Vagina (tissue), 2 donors: ENCODE results near the gene LRG1. TPM values are rescaled to one million over a fixed set of nuclear protein-coding genes. Genes with fewer than 3 reads are reported as not detected.

Experiments
- DNase-seq, 2 donors: peaks; one replicate each; pipeline ENCODE4 v3.0.0-alpha.2; 2017; ENCODE audit errors: extremely low spot score in 2 of 2
- H3K27ac ChIP-seq: fragments of 200-600 bp; sonication (generic); one replicate; pipeline ENCODE4 v1.5.1; 2019
- H3K27me3 ChIP-seq: fragments of 200-600 bp; sonication (generic); one replicate; pipeline ENCODE4 v1.5.1; 2019
- H3K36me3 ChIP-seq, 2 donors: fragments of 200-600 bp; sonication (generic); one replicate each; pipeline ENCODE4 v1.5.1; 2017 to 2019
- H3K4me1 ChIP-seq: fragments of 200-600 bp; sonication (generic); one replicate; pipeline ENCODE4 v1.5.1; 2019
- H3K4me3 ChIP-seq, 2 donors: fragments of 200-600 bp; sonication (generic); 1 replicate in 1 of 2; 2 replicates in 1 of 2; pipeline ENCODE4 v1.5.1; 2016 to 2019
- H3K9me3 ChIP-seq: fragments of 200-600 bp; sonication (generic); one replicate; pipeline ENCODE4 v1.5.1; 2019
- POLR2A ChIP-seq, 2 donors: fragments of 450-650 bp; IDR thresholded peaks; one replicate each; pipeline ENCODE4 v1.6.1; 2017; ENCODE audit warnings: antibody characterized with exemption in 2 of 2, mild to moderate bottlenecking in 2 of 2, moderate library complexity in 2 of 2
- POLR2AphosphoS5 ChIP-seq, 2 donors: sonication (generic); formaldehyde crosslinking; IDR thresholded peaks; one replicate each; pipeline ENCODE4 v1.9.0; 2017; ENCODE audit warnings: antibody characterized with exemption in 2 of 2, mild to moderate bottlenecking in 2 of 2, low read depth in 1 of 2; ENCODE audit not compliant: insufficient read depth in 1 of 2
- intact Hi-C: fragments of 100-400 bp; cut with DNase I; formaldehyde crosslinking; loops from one replicate; pipeline ENCODE4 v1.15.1; 2023
- total RNA-seq: library from RNA; depleted of rRNA; stranded (reverse); fragments of >200 nt; gene quantifications from one replicate; pipeline ENCODE4 v1.2.3, GENCODE V29; 2016
- TF ChIP-seq, protein P1 (sequence below), 3 experiments: fragments of 450-650 bp in 2 of 3; fragments of 200-600 bp in 1 of 3; sonication (generic) in 1 of 3; IDR thresholded peaks; one replicate each; pipeline ENCODE4 v1.5.1; 2017 to 2019; ENCODE audit warnings: antibody characterized with exemption in 3 of 3, mild to moderate bottlenecking in 2 of 3, moderate library complexity in 2 of 3

LRG1 gene
- total RNA-seq, 1 donor from 2014 or later = 6.9 TPM

DNA sequence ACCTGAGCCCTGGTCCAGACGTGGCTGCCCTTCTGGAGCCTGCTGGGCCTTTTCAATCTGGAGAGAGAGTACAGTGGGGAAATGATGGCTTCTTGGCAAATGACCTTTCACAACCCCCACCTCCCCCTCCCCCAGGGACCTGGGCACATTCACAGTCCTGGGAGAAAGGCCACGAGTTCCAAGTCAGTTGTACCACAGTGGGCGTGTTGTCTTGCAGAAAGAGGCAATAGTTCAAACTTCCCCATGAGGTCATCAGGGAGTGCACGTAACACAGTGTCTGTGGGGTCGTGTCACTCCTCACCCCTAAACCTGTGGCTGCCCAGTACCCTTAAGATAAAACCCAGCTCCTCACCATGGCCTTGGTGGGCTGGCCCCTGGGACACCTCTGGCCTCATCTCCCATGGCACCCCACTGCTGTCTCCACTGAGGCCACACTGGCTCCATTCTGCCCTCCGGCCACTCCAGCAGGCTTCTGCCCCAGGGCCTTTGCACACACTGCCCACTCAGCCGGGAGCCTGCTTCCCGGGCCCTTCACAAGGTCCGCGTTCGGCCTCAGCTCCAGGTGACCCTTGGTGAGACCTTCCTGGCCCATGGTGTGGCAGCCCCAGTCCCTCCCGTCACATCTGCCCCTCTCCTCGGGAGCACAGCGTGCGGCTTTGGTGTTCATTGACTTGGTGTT, 34.8 kb downstream of the LRG1 start:
- Histone ChIP-seq H3K36me3 (peaks cover 0 to 22% of the 10 kb centered on the region in 2 donors), H3K27ac (no peak overlapping the region), H3K4me1 (no peaks in the 10 kb centered on the region), H3K9me3 (no peaks in the 10 kb centered on the region), H3K4me3 (no peak overlapping the region), H3K27me3 (no peaks in the 10 kb centered on the region)
- TF ChIP-seq POLR2A (IDR thresholded peaks at IDR 0.05) (no peak), POLR2AphosphoS5 (IDR thresholded peaks at IDR 0.05; ENCODE audit: insufficient read depth in 1 of 2, low read depth in 1 of 2) (no peak)
- TF ChIP-seq, protein P1, sequence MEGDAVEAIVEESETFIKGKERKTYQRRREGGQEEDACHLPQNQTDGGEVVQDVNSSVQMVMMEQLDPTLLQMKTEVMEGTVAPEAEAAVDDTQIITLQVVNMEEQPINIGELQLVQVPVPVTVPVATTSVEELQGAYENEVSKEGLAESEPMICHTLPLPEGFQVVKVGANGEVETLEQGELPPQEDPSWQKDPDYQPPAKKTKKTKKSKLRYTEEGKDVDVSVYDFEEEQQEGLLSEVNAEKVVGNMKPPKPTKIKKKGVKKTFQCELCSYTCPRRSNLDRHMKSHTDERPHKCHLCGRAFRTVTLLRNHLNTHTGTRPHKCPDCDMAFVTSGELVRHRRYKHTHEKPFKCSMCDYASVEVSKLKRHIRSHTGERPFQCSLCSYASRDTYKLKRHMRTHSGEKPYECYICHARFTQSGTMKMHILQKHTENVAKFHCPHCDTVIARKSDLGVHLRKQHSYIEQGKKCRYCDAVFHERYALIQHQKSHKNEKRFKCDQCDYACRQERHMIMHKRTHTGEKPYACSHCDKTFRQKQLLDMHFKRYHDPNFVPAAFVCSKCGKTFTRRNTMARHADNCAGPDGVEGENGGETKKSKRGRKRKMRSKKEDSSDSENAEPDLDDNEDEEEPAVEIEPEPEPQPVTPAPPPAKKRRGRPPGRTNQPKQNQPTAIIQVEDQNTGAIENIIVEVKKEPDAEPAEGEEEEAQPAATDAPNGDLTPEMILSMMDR (IDR thresholded peaks at IDR 0.05) = no peak
- no peak for DNase-seq
- intact Hi-C loops = no loop called here

DNA sequence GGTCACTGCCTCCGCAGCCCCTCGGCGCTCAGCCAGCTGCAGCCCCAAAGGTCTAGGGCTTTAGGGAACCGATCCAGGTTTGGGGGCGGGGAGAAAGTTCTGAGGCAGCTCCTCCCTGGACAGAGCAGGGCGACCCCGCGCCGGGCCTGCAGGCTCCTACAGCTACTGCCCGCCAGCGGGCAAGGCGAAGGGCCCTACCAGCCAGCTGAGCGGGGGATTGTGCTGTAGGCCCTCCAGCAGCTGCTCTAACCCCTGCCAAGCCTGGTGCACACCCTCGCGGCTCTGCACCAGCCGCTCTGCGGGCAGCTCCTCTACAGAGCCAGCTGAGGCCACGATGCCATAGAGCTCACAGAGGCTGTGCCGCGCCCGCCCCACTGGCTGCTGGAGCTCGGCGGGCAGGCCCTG, 35.5 kb downstream of the LRG1 start:
- H3K27me3 ChIP-seq = no peaks in the 10 kb centered on the region
- TF ChIP-seq, protein P1 (IDR thresholded peaks at IDR 0.05) = no peak
- no peak for TF ChIP-seq POLR2A (IDR thresholded peaks at IDR 0.05)
- TF ChIP-seq POLR2AphosphoS5 (IDR thresholded peaks at IDR 0.05; ENCODE audit: insufficient read depth in 1 of 2, low read depth in 1 of 2) = no peak
- no peak overlapping the region for H3K27ac ChIP-seq
- no peaks in the 10 kb centered on the region for H3K9me3 ChIP-seq
- peaks cover 0 to 22% of the 10 kb centered on the region in 2 donors for H3K36me3 ChIP-seq
- intact Hi-C loops = no loop called here
- no peak overlapping the region for H3K4me3 ChIP-seq
- H3K4me1 ChIP-seq = no peaks in the 10 kb centered on the region
- no peak for DNase-seq

DNA sequence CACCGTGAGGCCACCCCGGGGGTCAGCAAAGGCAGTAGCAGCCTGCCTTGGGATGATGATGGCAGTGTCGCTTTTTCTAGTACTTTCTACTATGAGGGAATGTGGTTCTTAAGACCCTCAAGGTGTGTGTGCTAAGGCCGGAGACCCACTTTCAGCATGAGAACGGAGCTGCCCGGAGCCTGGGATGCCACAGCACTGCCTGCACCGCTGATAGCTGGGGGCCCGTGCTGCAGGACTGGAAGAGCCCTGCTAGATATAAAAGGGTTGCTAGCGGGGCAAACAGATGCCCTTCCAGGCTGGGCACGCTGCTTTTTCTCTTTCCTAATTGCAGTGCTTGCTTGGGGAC, 36.0 kb downstream of the LRG1 start:
- H3K27ac ChIP-seq = no peak overlapping the region
- H3K4me1 ChIP-seq = no peaks in the 10 kb centered on the region
- no peak for DNase-seq
- TF ChIP-seq POLR2AphosphoS5 (IDR thresholded peaks at IDR 0.05; ENCODE audit: insufficient read depth in 1 of 2, low read depth in 1 of 2) = no peak
- TF ChIP-seq, protein P1 (IDR thresholded peaks at IDR 0.05) = no peak
- no peak for TF ChIP-seq POLR2A (IDR thresholded peaks at IDR 0.05)
- intact Hi-C loops = no loop called here
- H3K9me3 ChIP-seq = no peaks in the 10 kb centered on the region
- H3K4me3 ChIP-seq = no peak overlapping the region
- peaks cover 0 to 24% of the 10 kb centered on the region in 2 donors for H3K36me3 ChIP-seq
- H3K27me3 ChIP-seq = no peaks in the 10 kb centered on the region

DNA sequence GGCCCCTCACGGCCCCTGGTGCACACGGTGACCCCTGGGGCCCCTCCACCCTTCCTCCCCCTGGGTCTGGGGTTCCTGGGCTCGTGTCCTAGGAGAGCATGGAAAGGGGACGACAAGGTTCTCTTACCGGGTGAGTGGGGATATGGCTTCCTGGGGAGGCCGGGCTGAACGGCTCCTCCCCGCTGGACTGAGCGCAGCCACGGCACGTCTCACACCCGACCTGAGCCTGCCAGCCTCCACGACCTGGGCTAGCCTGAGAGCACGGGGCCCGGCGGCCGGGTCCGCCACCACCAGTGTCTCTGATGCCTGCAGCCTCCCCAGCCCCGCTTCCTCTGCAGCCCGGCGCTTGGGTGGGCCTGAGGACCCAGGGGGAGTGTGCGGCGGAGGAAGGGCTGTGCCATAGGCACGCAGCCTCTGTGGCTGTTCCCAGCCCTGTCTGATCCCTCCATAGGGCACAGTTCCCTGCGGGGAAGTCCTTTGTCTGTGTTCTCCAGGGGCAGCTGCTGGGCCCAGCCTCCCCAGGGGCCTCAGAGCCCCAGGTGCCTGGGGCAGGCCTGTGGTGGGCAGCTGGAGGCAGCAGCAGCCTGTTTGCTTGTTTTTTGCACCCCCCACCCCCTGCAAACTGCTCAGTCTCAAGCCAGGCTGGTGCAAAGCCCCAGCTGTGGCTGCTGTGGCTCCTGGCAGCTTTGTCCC, 36.6 kb downstream of the LRG1 start:
- intact Hi-C loops = no loop called here
- H3K27ac ChIP-seq = no peak overlapping the region

More for the DNA sequence above, 36.6 kb downstream of the LRG1 start:
- no peak for TF ChIP-seq POLR2A (IDR thresholded peaks at IDR 0.05)
- no peak for TF ChIP-seq POLR2AphosphoS5 (IDR thresholded peaks at IDR 0.05; ENCODE audit: insufficient read depth in 1 of 2, low read depth in 1 of 2)
- TF ChIP-seq, protein P1 (IDR thresholded peaks at IDR 0.05) = no peak
- Histone ChIP-seq H3K9me3 (no peaks in the 10 kb centered on the region), H3K4me1 (no peaks in the 10 kb centered on the region), H3K36me3 (peaks cover 0 to 29% of the 10 kb centered on the region in 2 donors), H3K27me3 (no peaks in the 10 kb centered on the region), H3K4me3 (no peak overlapping the region)
- no peak for DNase-seq
